Hepatocyte (in vitro differentiated cells): ENCODE measurements around the gene RSPRY1.

Experiments used
- EZH2 ChIP-seq: fragments of 200-600 bp; sonication (generic); IDR thresholded peaks from 2 replicates; pipeline ENCODE4 v1.6.1; 2016; ENCODE audit warnings: antibody characterized with exemption, mild to moderate bottlenecking, borderline replicate concordance
- EZH2phosphoT487 ChIP-seq: fragments of 200-600 bp; sonication (generic); IDR thresholded peaks from one replicate; pipeline ENCODE4 v1.6.1; 2018; ENCODE audit warnings: antibody characterized with exemption, mild to moderate bottlenecking, low read depth, moderate library complexity; ENCODE audit not compliant: unreplicated experiment, severe bottlenecking
- TF ChIP-seq, protein P1 (sequence below): fragments of 200-600 bp; sonication (generic); IDR thresholded peaks from 2 replicates; pipeline ENCODE4 v1.5.1; 2016; ENCODE audit warnings: antibody characterized with exemption, mild to moderate bottlenecking; ENCODE audit not compliant: poor library complexity

DNA sequence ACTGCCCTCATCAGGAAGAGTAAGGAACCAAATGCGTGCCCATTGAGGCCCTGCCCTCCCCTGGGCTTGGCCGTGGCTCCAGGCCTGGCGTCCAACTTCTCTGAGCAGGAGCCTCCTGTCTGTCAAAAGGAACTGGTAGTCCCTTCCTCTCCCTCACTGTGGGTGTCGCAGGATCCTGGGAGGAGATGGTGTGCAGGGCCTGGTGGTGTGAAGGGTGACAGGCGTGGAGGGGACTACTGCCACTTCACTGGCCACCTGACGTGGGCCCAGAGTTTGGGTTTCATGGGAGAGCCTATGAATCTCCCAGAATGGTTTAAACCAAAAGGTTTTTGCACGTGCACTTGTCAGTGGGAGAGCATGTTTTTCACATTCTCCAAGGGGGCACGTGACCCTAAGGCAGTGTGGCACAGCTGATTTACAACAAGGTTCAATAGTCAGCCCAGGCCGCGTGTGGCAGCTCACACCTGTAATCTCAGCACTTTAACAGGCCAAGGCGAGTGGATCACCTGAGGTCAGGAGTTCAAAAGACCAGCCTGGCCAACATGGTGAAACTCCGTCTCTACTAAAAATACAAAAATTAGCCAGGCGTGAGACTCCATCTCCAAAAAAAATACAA is 71.4 kb downstream of the RSPRY1 start:
- TF ChIP-seq, protein P1, sequence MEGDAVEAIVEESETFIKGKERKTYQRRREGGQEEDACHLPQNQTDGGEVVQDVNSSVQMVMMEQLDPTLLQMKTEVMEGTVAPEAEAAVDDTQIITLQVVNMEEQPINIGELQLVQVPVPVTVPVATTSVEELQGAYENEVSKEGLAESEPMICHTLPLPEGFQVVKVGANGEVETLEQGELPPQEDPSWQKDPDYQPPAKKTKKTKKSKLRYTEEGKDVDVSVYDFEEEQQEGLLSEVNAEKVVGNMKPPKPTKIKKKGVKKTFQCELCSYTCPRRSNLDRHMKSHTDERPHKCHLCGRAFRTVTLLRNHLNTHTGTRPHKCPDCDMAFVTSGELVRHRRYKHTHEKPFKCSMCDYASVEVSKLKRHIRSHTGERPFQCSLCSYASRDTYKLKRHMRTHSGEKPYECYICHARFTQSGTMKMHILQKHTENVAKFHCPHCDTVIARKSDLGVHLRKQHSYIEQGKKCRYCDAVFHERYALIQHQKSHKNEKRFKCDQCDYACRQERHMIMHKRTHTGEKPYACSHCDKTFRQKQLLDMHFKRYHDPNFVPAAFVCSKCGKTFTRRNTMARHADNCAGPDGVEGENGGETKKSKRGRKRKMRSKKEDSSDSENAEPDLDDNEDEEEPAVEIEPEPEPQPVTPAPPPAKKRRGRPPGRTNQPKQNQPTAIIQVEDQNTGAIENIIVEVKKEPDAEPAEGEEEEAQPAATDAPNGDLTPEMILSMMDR, result no peak
- no peak for TF ChIP-seq EZH2
- no peak for TF ChIP-seq EZH2phosphoT487
